Endothelial cell of umbilical vein (primary cell): ENCODE data around the gene AK9. TPM values are rescaled to one million over a fixed set of nuclear protein-coding genes. Genes with fewer than 3 reads are reported as not detected.

Experiments
- BruUV-seq: library from RNA; stranded (reverse); fragments of 400-500 nt; replicated peaks from 2 replicates; lab custom pipeline; 2021; lab: Mats Ljungman, UMichigan
- CTCF ChIA-PET: fragments of 300-600, 350-600 bp; sonication (Branson Sonifier 250); formaldehyde crosslinking; loops from one replicate; lab custom pipeline; 2021; ENCODE audit warnings: antibody characterized with exemption, inconsistent platforms; lab: Charles Lee
- POLR2A ChIA-PET: fragments of 300-600, 350-600 bp; sonication (Branson Sonifier 250); formaldehyde crosslinking; loops from one replicate; lab custom pipeline; 2021; ENCODE audit warnings: antibody characterized with exemption, inconsistent platforms; lab: Charles Lee
- DNase-seq: peaks from one replicate; pipeline ENCODE4 v3.0.0-alpha.2; 2011; ENCODE audit warnings: low read depth, low spot score
- FAIRE-seq: peaks from 2 replicates; lab custom pipeline; 2011; peaks lifted over from hg19 to GRCh38; lab: Jason Lieb, UNC
- H2AFZ ChIP-seq: 2 replicates; pipeline ENCODE4 v1.6.0; 2012; ENCODE audit warnings: low read depth, low read length, control low read depth, inconsistent platforms
- H3K27ac ChIP-seq: 2 replicates; pipeline ENCODE4 v1.5.1; 2011; ENCODE audit warnings: low read depth, mild to moderate bottlenecking, control low read depth, low read length, moderate library complexity; ENCODE audit not compliant: insufficient read depth
- H3K27me3 ChIP-seq, 2 experiments: 2 replicates each; pipeline versions ENCODE4 v1.6.0 to v1.6.1; 2011; ENCODE audit warnings: low read length in 2 of 2, mixed read lengths in 1 of 2; ENCODE audit not compliant: control insufficient read depth in 2 of 2, insufficient read depth in 2 of 2
- H3K36me3 ChIP-seq, 2 experiments: 2 replicates in 1 of 2; 3 replicates in 1 of 2; pipeline ENCODE4 v1.5.1; 2011; ENCODE audit warnings: low read length in 2 of 2, mild to moderate bottlenecking in 1 of 2, moderate library complexity in 1 of 2; ENCODE audit not compliant: control insufficient read depth in 2 of 2, insufficient read depth in 2 of 2; ENCODE audit errors: extremely low read depth in 1 of 2
- H3K4me1 ChIP-seq: 3 replicates; pipeline ENCODE4 v1.5.1; 2011; ENCODE audit warnings: mild to moderate bottlenecking, low read length; ENCODE audit not compliant: control insufficient read depth, insufficient read depth; ENCODE audit errors: extremely low read depth
- H3K4me2 ChIP-seq: 2 replicates; pipeline ENCODE4 v1.6.1; 2011; ENCODE audit warnings: low read length, control low read depth, mixed read lengths; ENCODE audit not compliant: insufficient read depth
- H3K4me3 ChIP-seq, 3 experiments: fragments of 200-600 bp in 1 of 3; sonication (generic), shearing (Covaris generic) in 1 of 3; replicated peaks in 1 of 3; 2 replicates each; pipeline ENCODE4 v1.5.1; 2011 to 2016; ENCODE audit warnings: control low read depth in 3 of 3, low read length in 3 of 3, mild to moderate bottlenecking in 2 of 3, inconsistent platforms in 1 of 3, low read depth in 1 of 3, moderate library complexity in 1 of 3; ENCODE audit not compliant: insufficient read depth in 1 of 3
- H3K79me2 ChIP-seq: 2 replicates; pipeline ENCODE4 v1.6.0; 2012; ENCODE audit warnings: low read length, inconsistent platforms; ENCODE audit not compliant: control insufficient read depth, insufficient read depth
- H3K9ac ChIP-seq: replicated peaks from 2 replicates; pipeline ENCODE3; 2011; ENCODE audit warnings: low read length, control low read depth; ENCODE audit not compliant: insufficient read depth; ENCODE audit errors: extremely low read depth
- H3K9me1 ChIP-seq: replicated peaks from 3 replicates; pipeline ENCODE4 v1.6.0; 2011; ENCODE audit warnings: mild to moderate bottlenecking, low read length; ENCODE audit not compliant: control insufficient read depth, insufficient read depth; ENCODE audit errors: extremely low read depth
- H3K9me3 ChIP-seq: replicated peaks from 2 replicates; pipeline ENCODE4 v1.5.1; 2012; ENCODE audit warnings: low read length, inconsistent platforms; ENCODE audit not compliant: control insufficient read depth, insufficient read depth
- H4K20me1 ChIP-seq: replicated peaks from 2 replicates; pipeline ENCODE3; 2011; ENCODE audit warnings: mild to moderate bottlenecking, low read length; ENCODE audit not compliant: control insufficient read depth, insufficient read depth; ENCODE audit errors: extremely low read depth
- CTCF ChIP-seq, 2 donors: IDR thresholded peaks; 1 replicate in 1 of 2; 2 replicates in 1 of 2; pipeline ENCODE4 v1.5.1; 2011; ENCODE audit warnings: low read length in 2 of 2, mild to moderate bottlenecking in 2 of 2, moderate library complexity in 2 of 2, control low read depth in 1 of 2, inconsistent platforms in 1 of 2, low read depth in 1 of 2; ENCODE audit not compliant: insufficient read depth in 1 of 2; ENCODE audit errors: extremely low read depth in 1 of 2
- EZH2 ChIP-seq: IDR thresholded peaks from 2 replicates; pipeline ENCODE4 v1.6.1; 2012; ENCODE audit warnings: borderline replicate concordance, low read depth, mild to moderate bottlenecking, moderate library complexity, low read length, inconsistent platforms; ENCODE audit not compliant: severe bottlenecking
- FOS ChIP-seq: IDR thresholded peaks from 2 replicates; pipeline ENCODE4 v1.6.1; 2011; ENCODE audit warnings: mild to moderate bottlenecking, low read length, moderate library complexity, borderline replicate concordance; ENCODE audit not compliant: insufficient read depth
- GATA2 ChIP-seq: IDR thresholded peaks from 2 replicates; pipeline ENCODE4 v1.7.0; 2011; ENCODE audit warnings: low read depth, mild to moderate bottlenecking, moderate library complexity, mixed read lengths, low read length; ENCODE audit not compliant: insufficient read length, insufficient read depth
- JUN ChIP-seq: IDR thresholded peaks from 2 replicates; pipeline ENCODE4 v1.6.1; 2011; ENCODE audit warnings: borderline replicate concordance, low read depth; ENCODE audit not compliant: insufficient read length, insufficient read depth
- MYC ChIP-seq: IDR thresholded peaks from one replicate; pipeline ENCODE4 v1.6.1; 2011; ENCODE audit warnings: mild to moderate bottlenecking, low read depth, low read length
- POLR2A ChIP-seq: IDR thresholded peaks from 2 replicates; pipeline ENCODE4 v1.6.1; 2012; ENCODE audit warnings: low read depth, mild to moderate bottlenecking, control low read depth, low read length
- POLR2AphosphoS5 ChIP-seq: IDR thresholded peaks from 2 replicates; pipeline ENCODE4 v1.6.1; 2012; ENCODE audit warnings: low read depth, mild to moderate bottlenecking, control low read depth, low read length, moderate library complexity; ENCODE audit not compliant: insufficient read depth
- dilution Hi-C: fragments of 300-500 bp; cut with MboI; formaldehyde crosslinking; loops from one replicate; pipeline ENCODE4 v1.15.0; 2019; ENCODE audit warnings: low sequenced_read_pairs; ENCODE audit not compliant: extremely low pct_ligation_motif_present
- intact Hi-C: fragments of 100-400 bp; cut with micrococcal nuclease; formaldehyde crosslinking; loops from one replicate; pipeline ENCODE4 v1.10.0; 2022
- polyA plus RNA-seq, 4 experiments: library from polyadenylated mRNA; depleted of rRNA in 3 of 4; stranded (reverse) in 3 of 4; unstranded in 1 of 4; fragments of >200 nt; gene quantifications; 2 replicates each; pipeline versions ENCODE4 v1.2.1 to v1.2.3, GENCODE V29; 2011 to 2012; ENCODE audit warnings: missing spikeins in 1 of 4
- total RNA-seq: library from RNA; stranded (reverse); gene quantifications from 2 replicates; pipeline ENCODE4 v1.2.3, GENCODE V29; 2021
- TF ChIP-seq, protein P1 (sequence below): IDR thresholded peaks from 2 replicates; pipeline ENCODE4 v1.6.1; 2011; ENCODE audit not compliant: insufficient read depth, insufficient read length

The AK9 gene
- total and polyA plus RNA-seq, 2 donors (not counting 3 experiments of a cell fraction or from before 2014, with no cell fraction given) = 1.4 to 3.2 TPM

DNA sequence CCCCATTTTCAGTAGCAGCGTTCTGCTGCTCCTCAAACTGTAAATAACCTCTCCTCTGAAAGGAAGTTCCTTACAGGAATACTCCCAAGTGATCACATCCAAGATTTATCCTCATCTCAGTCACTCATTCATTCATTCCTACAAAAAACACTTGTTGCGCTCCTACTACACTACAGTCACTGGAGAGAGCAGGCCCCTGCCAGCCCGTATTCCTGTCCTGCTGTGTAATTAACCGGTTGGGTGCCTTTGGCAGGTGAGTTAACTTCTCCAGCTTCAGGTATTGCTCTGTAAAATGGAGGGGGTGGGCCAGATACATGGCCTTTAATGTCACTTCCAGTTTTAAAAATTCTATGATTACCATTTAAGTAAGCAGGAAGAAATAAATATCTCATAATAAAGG, 192.9 kb downstream of the AK9 start:
- FAIRE-seq = no peak
- H3K4me3 ChIP-seq = no peak overlapping the region
- H3K9ac ChIP-seq = no peak overlapping the region
- H3K4me2 ChIP-seq = no peak overlapping the region
- peaks cover 8% of the 10 kb centered on the region in 2 experiments for H3K27me3 ChIP-seq
- H3K4me1 ChIP-seq = no peaks in the 10 kb centered on the region
- no peaks in the 10 kb centered on the region for H3K9me1 ChIP-seq
- no peaks in the 10 kb centered on the region for H3K9me3 ChIP-seq
- POLR2A ChIA-PET = no interaction called here
- BruUV-seq = no TSS peak
- H2AFZ ChIP-seq = no peak overlapping the region
- dilution Hi-C loops = no loop called here
- intact Hi-C loops = no loop called here
- H3K36me3 ChIP-seq = no peaks in the 10 kb centered on the region
- CTCF ChIA-PET = interaction anchor here (1.1 kb wide), 1 partner anchor 15 kb away, joined by 4 read pairs; no protein-coding TSS in a partner anchor
- TF ChIP-seq, protein P1, sequence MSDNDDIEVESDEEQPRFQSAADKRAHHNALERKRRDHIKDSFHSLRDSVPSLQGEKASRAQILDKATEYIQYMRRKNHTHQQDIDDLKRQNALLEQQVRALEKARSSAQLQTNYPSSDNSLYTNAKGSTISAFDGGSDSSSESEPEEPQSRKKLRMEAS = no peak
- TF ChIP-seq GATA2 (no peak), JUN (no peak), MYC (no peak), POLR2AphosphoS5 (no peak), FOS (no peak), EZH2 (no peak), CTCF (IDR thresholded peaks at IDR 0.05; ENCODE audit: extremely low read depth in 1 of 2, insufficient read depth in 1 of 2, low read depth in 1 of 2, low read length in 2 of 2) (no peak), POLR2A (no peak)
- H3K27ac ChIP-seq = no peak overlapping the region
- DNase-seq = no peak
- H4K20me1 ChIP-seq = no peaks in the 10 kb centered on the region
- H3K79me2 ChIP-seq = no peaks in the 10 kb centered on the region
